CD4-positive, alpha-beta T cell treated with Interleukin-15 for 1 hour (primary cell): ENCODE measurements around the gene TEAD1.

Experiments
- DNase-seq: peaks from one replicate; pipeline ENCODE4 v3.0.0-alpha.2; 2020

Gene TEAD1

DNA sequence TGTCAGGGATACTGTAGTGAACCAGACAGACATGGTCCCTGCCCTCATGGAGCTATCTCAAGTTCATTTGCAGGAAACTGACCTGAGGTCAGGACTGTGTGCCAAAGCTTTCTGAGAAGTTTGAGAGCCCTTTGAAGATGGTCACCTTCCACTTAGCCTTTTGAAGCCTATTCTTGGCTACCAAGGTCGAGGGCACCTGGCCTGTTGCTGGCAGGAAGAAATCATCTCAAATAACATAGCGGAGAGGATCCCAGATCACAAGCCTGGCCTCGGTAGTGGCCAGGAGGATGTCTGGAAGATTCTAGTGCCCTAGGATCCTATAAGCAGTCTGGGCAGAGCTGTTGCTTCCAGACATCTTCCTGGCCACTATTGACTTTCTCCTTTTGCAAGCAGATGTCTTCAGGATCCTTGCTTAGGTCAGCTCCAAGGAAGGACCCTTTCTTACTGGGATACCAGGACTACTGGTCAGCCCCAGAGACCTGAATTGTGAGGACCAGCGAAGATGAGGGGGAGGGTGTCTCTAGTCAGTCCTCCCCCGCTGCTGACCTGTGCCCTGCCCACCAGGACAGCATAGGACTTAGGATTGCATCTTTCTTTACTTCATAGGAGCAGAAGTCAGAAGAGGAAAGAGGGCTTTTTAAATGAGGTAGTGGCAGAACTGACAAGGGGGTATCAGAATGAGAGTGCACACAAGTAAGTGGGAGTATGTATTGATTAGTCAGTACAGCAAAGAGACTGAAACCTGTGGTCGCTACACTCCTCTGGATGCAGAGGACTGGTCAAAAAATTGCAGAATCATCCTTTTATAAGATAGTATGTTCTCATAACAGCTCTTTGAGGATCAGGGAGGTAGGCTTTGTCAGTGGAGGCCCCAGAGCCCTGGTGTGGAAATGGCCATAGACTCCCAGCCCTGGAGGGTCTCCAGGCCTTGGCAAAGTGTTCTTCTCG is 94.8 kb downstream of the TEAD1 start:
- DNase-seq = no peak

DNA sequence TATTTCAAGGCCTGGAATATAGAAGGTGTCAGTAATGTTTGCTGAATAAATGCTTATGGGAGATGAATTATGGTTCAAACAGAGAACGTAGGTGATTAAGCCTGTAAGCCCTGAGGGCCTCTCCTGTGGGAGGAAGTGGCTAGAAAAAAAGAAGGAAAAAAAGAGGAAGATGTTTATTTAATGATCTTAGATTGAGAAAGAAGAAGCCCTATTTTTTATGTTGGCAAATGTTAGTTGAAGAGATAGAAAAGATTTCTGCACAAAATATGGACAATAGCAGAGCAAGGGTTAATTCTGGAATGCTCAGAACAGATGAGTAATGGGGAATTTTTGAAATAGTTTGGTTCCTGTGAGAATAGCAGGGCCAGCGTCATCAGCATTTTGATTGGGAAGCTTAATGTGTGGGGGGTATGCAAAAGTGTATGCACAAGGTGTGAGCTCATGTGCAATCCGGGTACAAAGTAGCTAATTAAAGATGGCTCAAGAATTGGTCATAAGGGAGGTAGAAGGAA is 95.7 kb downstream of the TEAD1 start:
- DNase-seq = no peak

GRCh38 chr11:12770435-12770834 is 96.2 kb downstream of the TEAD1 start:
- no peak for DNase-seq

DNA sequence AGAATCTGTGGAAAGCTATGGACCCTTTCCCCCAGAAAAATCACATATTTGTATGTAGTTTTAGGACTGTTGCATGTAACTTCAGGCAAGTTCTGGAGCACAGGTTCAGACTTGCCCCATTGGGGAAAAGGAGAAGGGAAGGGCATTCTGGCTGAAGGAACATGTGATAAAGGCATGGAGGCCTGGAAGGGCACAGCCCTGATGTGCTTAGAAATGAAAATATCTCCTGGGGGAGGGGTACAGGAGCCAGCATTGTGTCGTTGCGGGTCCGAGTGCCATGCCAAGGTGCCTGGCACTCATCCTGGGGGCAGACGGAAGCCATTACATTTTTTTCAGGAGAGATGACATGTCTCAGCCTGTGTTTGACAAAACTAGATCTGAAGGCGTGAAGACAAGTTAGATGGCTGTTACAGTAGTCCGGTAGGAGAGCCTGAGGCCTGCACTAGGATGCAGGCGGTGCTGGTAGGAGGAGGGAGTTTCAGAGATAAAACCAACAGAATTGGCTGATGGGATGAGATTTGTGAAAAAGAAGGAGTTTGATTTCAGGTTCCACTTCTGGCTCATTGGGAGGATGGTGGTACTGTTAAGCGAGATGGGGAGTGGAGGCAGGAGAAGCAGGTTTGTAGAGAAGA is 96.9 kb downstream of the TEAD1 start:
- DNase-seq = no peak

DNA sequence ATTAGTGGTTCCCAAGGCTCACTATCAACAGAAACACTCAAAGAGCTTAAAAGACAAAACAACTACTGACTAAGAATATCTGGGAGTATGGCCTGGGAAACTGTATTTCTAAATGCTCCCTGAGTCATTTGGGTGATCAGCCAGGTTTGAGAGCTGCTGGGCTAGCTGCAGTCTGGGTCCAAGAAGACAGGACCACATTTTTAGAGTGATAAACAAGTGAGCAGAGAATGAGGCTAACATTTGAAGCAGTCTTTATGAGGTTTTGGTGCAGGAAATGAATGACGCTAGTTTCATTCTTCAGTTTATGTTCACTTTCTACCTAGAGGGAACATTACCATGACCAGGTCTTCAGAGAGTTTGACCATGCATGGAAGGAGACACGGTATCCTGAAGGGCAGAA is 97.7 kb downstream of the TEAD1 start:
- DNase-seq = no peak

- DNase-seq = no peak
Measured at GRCh38 chr11:12772324-12772723, 98.1 kb downstream of the TEAD1 start.

GRCh38 chr11:12773591-12773990 is 99.4 kb downstream of the TEAD1 start:
- DNase-seq = no peak

GRCh38 chr11:12775955-12776354 is 101.7 kb downstream of the TEAD1 start:
- DNase-seq = no peak

DNA sequence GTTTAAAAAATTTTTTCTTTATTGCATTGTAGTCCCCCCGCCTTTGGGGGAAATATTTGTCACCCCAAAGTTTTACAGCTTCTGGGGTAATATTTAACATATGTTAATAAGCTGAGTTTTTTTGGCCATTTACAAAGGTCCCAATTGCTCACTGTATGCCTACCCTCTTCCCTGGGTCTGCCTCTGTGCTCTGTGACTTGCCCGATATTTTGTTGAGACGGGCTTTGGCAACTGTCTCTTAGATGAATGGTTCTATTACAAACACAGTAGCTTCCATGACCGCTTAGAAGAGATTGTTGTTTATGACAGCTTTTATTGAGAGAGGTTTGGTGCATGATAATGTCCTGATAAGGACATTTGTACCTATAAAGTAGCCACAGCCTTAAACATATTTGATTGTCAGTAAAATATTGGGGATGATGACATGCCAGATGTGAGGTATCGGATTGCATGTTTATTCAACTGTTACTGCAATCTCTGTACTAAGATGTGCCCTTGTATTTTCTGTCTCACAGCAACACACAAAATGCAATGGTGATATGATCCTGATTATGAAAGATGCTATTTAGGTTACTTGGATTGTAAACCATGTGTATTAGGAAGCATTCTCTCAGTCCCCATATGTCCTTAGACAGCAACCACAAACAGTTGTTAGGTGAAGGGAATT is 103.1 kb downstream of the TEAD1 start:
- no peak for DNase-seq

- no peak for DNase-seq
Measured at GRCh38 chr11:12778240-12778905, 104.2 kb downstream of the TEAD1 start.

DNA sequence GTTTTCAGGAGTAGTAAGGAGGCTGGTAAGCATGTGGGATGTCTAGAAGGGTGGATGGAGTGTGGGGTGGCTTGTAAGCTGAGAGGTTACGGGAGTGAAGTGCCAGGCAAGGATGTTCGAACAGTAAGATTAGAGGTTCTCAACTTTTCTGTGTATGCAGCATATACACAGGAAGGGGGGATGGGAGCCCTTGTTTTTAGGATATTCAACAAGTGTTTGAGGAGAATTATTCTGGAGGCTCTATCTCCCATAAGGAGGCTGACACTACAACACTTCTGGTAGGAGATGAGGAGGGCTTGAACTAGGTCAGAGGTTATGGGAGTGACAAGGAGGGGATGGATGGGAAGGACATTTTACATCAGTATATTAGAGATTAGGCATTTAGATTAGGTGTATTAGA is 109.5 kb downstream of the TEAD1 start:
- no peak for DNase-seq

DNA sequence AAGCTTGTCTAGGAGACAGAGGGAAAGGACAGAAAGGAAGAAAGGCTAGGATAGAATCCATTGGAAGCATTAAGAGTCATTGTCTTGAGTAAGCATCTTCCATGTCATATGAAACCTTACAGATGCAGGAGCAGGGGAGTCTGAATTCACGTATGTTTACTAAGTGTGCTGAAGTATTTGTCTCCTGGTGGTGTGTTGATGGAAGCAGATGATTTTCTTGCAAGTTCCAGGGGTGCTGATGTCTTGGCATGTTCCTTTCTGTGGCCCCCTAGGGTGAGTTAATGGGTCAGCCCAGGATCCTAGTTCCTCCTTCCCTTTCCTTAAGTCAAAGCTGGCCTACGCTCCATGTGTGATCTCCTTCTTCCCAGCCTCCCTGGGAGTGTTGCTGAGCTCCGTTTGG is 110.2 kb downstream of the TEAD1 start:
- no peak for DNase-seq

GRCh38 chr11:12784987-12785386 is 110.8 kb downstream of the TEAD1 start:
- DNase-seq = no peak

DNA sequence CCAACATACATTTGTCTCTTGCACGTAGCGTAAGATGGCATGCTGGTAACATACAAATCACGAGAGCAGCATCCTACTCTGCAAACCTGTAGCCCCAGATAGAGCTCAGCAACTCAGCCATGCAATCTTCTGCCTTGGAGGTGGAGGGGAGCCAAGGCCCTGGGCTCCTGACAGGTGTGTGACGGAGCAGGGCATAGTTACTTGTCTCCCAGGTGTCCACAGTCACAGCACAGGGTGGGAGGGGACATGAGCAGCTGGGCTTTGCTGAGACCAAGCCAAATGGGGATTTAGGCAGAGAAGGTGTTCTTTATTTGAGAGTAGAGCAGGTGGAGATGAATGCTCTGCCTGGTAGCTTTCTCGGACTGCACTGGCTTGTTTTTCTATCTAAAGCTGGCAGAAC is 111.7 kb downstream of the TEAD1 start:
- DNase-seq = no peak

GRCh38 chr11:12786450-12786849 is 112.2 kb downstream of the TEAD1 start:
- no peak for DNase-seq

- DNase-seq = no peak
Measured at GRCh38 chr11:12786891-12787290, 112.7 kb downstream of the TEAD1 start.

DNA sequence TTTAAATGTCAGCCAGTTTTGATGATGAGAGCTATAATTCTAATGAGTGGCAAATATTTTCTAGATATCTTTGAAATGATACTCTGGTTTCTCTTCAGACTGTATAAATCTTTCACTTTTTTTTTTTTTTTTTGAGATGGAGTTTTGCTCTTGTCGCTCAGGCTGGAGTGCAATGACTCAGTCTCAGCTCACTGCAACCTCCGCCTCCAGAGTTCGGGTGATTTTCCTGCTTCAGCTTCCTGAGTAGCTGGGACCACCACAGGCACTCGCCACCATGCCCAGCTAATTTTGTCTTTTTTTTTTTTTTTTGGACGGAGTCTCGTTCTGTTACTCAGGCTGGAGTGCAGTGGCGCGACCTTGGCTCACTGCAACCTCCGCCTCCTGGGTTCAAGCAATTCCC is 113.6 kb downstream of the TEAD1 start:
- no peak for DNase-seq

DNA sequence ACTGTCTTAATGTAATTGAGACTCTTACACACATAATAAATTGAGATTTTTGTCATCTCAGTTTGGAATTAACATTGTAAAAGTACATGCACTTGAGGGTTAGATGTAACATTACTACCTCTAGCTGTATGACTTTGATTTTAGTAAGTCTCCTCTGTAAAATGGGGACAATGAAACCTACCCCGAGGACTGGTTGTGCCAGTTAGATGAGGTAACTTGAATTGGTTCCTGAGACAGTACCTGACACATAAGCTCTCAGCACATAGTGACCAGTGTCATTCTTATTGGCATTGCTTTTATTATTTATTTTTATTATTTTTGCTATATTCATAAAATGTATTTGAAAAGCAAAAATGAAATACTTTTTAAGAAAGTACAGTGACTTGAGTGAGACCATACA is 114.8 kb downstream of the TEAD1 start:
- no peak for DNase-seq

DNA sequence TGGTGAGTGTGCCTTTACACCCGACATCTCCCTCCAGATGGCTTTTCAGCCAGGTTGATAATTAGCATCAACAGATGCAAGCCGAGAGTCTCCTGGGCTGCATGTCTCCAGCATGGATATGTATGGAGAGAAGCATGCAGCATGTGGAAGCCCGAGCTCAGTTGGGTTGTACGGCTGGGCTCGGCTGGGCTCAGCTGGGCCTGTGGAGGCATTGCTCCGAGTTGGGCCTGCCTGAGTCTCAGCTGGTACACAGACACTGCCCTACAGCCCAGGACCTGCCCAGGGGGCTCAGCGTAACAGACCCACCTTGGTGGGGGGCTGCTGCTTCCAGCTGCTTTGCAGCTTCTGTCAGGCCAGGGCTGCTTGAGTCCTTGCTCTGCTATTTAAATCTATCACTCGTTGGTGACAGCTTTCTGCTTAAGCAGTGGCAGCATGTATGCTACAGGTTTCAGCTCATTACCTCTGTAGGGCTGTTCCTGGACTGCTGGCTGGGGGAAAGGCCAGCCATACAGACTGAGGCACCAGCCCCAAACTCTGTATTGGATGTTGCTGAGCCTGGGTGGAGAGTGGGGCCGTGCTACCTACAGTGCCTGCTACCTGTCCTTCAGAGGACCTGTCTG is 115.5 kb downstream of the TEAD1 start:
- no peak for DNase-seq

GRCh38 chr11:12790861-12791616 is 116.8 kb downstream of the TEAD1 start:
- no peak for DNase-seq

DNA sequence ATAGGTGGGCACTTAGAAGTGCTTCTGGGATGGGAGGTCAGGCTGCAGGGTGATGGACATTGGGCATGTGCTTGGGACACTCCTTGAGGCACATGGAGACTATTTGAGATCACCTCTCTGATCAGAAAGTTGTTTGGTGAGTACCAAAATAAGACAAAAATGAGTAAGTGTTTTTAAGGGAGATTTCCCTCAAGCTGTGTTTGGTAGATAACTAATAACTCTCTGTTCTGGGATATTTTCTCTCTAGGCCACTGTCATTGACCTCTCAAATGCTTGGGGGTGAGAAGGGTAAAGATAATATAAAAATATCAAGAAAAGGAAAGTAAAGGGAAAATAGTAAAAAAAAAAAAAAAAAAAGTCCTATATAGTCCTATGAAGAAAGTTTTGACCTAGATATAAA is 117.8 kb downstream of the TEAD1 start:
- DNase-seq = no peak

- no peak for DNase-seq
Measured at GRCh38 chr11:12792590-12792989, 118.4 kb downstream of the TEAD1 start.
